Measurements from ENCODE around the gene CST11. TPM values are rescaled to one million over a fixed set of nuclear protein-coding genes. Genes with fewer than 3 reads are reported as not detected.

Gene CST11
- total RNA-seq, 4 donors from 2014 or later, result not detected

GRCh38 chr20:23433628-23434027, 19.0 kb downstream of the CST11 start:
- Histone ChIP-seq H3K4me1 (peaks cover 3 to 11% of the 10 kb centered on the region in 2 donors), H3K4me3 (no peak overlapping the region), H3K9me3 (no peaks in the 10 kb centered on the region), H3K27ac (no peak overlapping the region), H3K36me3 (no peaks in the 10 kb centered on the region), H3K27me3 (no peaks in the 10 kb centered on the region)
- ATAC-seq (no peak), DNase-seq (no peak)
- intact Hi-C loops (cut with DNase I; ENCODE audit: low total_unique reads), result no loop called here
- TF ChIP-seq POLR2A (IDR thresholded peaks at IDR 0.05), result no peak
- TF ChIP-seq CTCF (IDR thresholded peaks at IDR 0.05 in 4 of 5, conservative IDR thresholded peaks at IDR 0.05 in 1 of 5), result no peak
- in situ Hi-C loops (cut with MboI; ENCODE audit: low sequenced_read_pairs in 4 of 4), result loop anchor here (25.0 kb wide), 2 partner anchors 554 to 746 kb away; partner anchors contain the start of gene GGTLC1 (in 3 of the 4)

GRCh38 chr20:23425129-23425528, 27.5 kb downstream of the CST11 start:
- TF ChIP-seq POLR2A (IDR thresholded peaks at IDR 0.05) (no peak), CTCF (IDR thresholded peaks at IDR 0.05 in 4 of 5, conservative IDR thresholded peaks at IDR 0.05 in 1 of 5) (no peak)
- H3K4me1 ChIP-seq, result peaks cover 0 to 4% of the 10 kb centered on the region in 2 donors
- no peaks in the 10 kb centered on the region for H3K9me3 ChIP-seq
- no peak overlapping the region for H3K4me3 ChIP-seq
- H3K27ac ChIP-seq, result no peak overlapping the region
- no peaks in the 10 kb centered on the region for H3K36me3 ChIP-seq
- H3K27me3 ChIP-seq, result no peaks in the 10 kb centered on the region
- DNase-seq (no peak), ATAC-seq (no peak)
- in situ Hi-C loops (cut with MboI; ENCODE audit: low sequenced_read_pairs in 4 of 4) (loop anchor here (25.0 kb wide), 2 partner anchors 562 to 738 kb away; partner anchors contain the start of gene GGTLC1 (in 3 of the 4)), intact Hi-C loops (cut with DNase I; ENCODE audit: low total_unique reads) (loop anchor here (10.0 kb wide), 2 partner anchors 210 to 370 kb away; partner anchors contain the start of gene CST3)

- Histone ChIP-seq H3K27ac (peak within 1 kb of the TSS; percentile 97 to 99 (median 98)), H3K9me3 (no peaks in the 10 kb centered on the region), H3K4me1 (peaks cover 19 to 30% of the 10 kb centered on the region in 2 donors), H3K4me3 (peak within 1 kb of the TSS; percentile 83 to 100 (median 96)), H3K27me3 (no peaks in the 10 kb centered on the region), H3K36me3 (no peaks in the 10 kb centered on the region)
- ATAC-seq (peak; percentile 89 to 91), DNase-seq (peak; percentile 92)
- intact Hi-C loops (cut with DNase I; ENCODE audit: low total_unique reads) (loop anchor here (1.0 to 10.0 kb wide), 3 partner anchors 71 to 366 kb away; partner anchors contain the start of genes CST3 and NXT1), in situ Hi-C loops (cut with MboI; ENCODE audit: low sequenced_read_pairs in 4 of 4) (loop anchor here in 1 of 4 donors (25.0 kb wide), 1 partner anchor 191 kb away; the partner anchor contains the start of gene CST9)
- TF ChIP-seq CTCF (IDR thresholded peaks at IDR 0.05 in 4 of 5, conservative IDR thresholded peaks at IDR 0.05 in 1 of 5) (peak; percentile 62 to 92 (median 84)), POLR2A (IDR thresholded peaks at IDR 0.05) (peak; percentile 97)
Measured at GRCh38 chr20:23420943-23421931, 31.4 kb downstream of the CST11 start, which contains the start of gene NAPB. TSS of gene NAPB (minus strand) at chr20:23421488. CDS start at chr20:23421402, 86 bp downstream.

GRCh38 chr20:23419995-23420901, 32.4 kb downstream of the CST11 start:
- no peaks in the 10 kb centered on the region for H3K36me3 ChIP-seq
- no peaks in the 10 kb centered on the region for H3K9me3 ChIP-seq
- intact Hi-C loops (cut with DNase I; ENCODE audit: low total_unique reads) (loop anchor here (1.0 to 10.0 kb wide), 3 partner anchors 70 to 365 kb away; partner anchors contain the start of genes CST3 and NXT1), in situ Hi-C loops (cut with MboI; ENCODE audit: low sequenced_read_pairs in 4 of 4) (loop anchor here in 1 of 4 donors (25.0 kb wide), 1 partner anchor 192 kb away; the partner anchor contains the start of gene CST9)
- no peaks in the 10 kb centered on the region for H3K27me3 ChIP-seq
- peak overlapping the region; percentile 83 to 100 (median 96) for H3K4me3 ChIP-seq
- TF ChIP-seq CTCF (IDR thresholded peaks at IDR 0.05 in 4 of 5, conservative IDR thresholded peaks at IDR 0.05 in 1 of 5), result no peak
- TF ChIP-seq POLR2A (IDR thresholded peaks at IDR 0.05), result no peak
- peak; percentile 57 to 60 for ATAC-seq
- peak overlapping the region; percentile 97 to 99 (median 98) for H3K27ac ChIP-seq
- peaks cover 27 to 30% of the 10 kb centered on the region in 2 donors for H3K4me1 ChIP-seq
- DNase-seq, result peak in 1 of 2 donors; percentile 49
